ENCODE measurements around the gene LUC7L3.

The LUC7L3 gene

GRCh38 chr17:50793007-50793406 is 73.6 kb downstream of the LUC7L3 start:
- Histone ChIP-seq H3K9me3 (ENCODE audit: control insufficient read depth, insufficient read depth, low read depth, low read length) (no peaks in the 10 kb centered on the region), H3K36me3 (ENCODE audit: control insufficient read depth in 2 of 2, insufficient read depth in 1 of 2, low read length in 2 of 2) (no peaks in the 10 kb centered on the region), H3K4me3 (ENCODE audit: low read depth, low read length) (no peak overlapping the region), H3K4me1 (ENCODE audit: control insufficient read depth, insufficient read depth, low read length) (no peaks in the 10 kb centered on the region), H3K27ac (ENCODE audit: extremely low read depth, low read depth, low read length) (no peak overlapping the region)
- CTCF ChIA-PET, result interaction anchor here (1.1 to 2.2 kb wide), 3 partner anchors 10 to 59 kb away, joined by 3 to 8 read pairs (median 4); no protein-coding TSS in a partner anchor
- TF ChIP-seq GLI2 (tag by site-specific recombination; IDR thresholded peaks at IDR 0.05; ENCODE audit: borderline replicate concordance, low read depth), result no peak
- no peak for TF ChIP-seq PRDM4 (tag by site-specific recombination; IDR thresholded peaks at IDR 0.05)
- POLR2A ChIA-PET, result no interaction called here

- POLR2A ChIA-PET, result no interaction called here
- Histone ChIP-seq H3K4me3 (ENCODE audit: low read depth, low read length) (no peak overlapping the region), H3K4me1 (ENCODE audit: control insufficient read depth, insufficient read depth, low read length) (no peaks in the 10 kb centered on the region), H3K9me3 (ENCODE audit: control insufficient read depth, insufficient read depth, low read depth, low read length) (no peaks in the 10 kb centered on the region), H3K27ac (ENCODE audit: extremely low read depth, low read depth, low read length) (no peak overlapping the region), H3K36me3 (ENCODE audit: control insufficient read depth in 2 of 2, insufficient read depth in 1 of 2, low read length in 2 of 2) (no peaks in the 10 kb centered on the region)
- CTCF ChIA-PET, result interaction anchor here (1.1 to 3.4 kb wide), 3 partner anchors 10 to 432 kb away, joined by 3 to 29 read pairs (median 5); no protein-coding TSS in a partner anchor
- TF ChIP-seq PRDM10 (tag by site-specific recombination; IDR thresholded peaks at IDR 0.05), result peak; percentile 45; the same call in 1 of the 2 replicates
- no peak for TF ChIP-seq PRDM4 (tag by site-specific recombination; IDR thresholded peaks at IDR 0.05)
- no peak for TF ChIP-seq ZNF248 (tag by site-specific recombination; IDR thresholded peaks at IDR 0.05)
- peak; percentile 91 for TF ChIP-seq ZFHX2 (tag by site-specific recombination; conservative IDR thresholded peaks at IDR 0.05)
- no peak for TF ChIP-seq SCRT1 (tag by site-specific recombination; IDR thresholded peaks at IDR 0.05; ENCODE audit: borderline replicate concordance)
- no peak for TF ChIP-seq ZNF677 (tag by site-specific recombination; IDR thresholded peaks at IDR 0.05)
- TF ChIP-seq ZNF561 (tag by site-specific recombination; IDR thresholded peaks at IDR 0.05; ENCODE audit: borderline replicate concordance), result no peak
- peak; percentile 85 for TF ChIP-seq EGR2 (tag by site-specific recombination; IDR thresholded peaks at IDR 0.05; ENCODE audit: low read depth)
- peak; percentile 51; the same call in 1 of the 2 replicates for TF ChIP-seq KLF1 (tag by site-specific recombination; IDR thresholded peaks at IDR 0.05)
Measured at GRCh38 chr17:50794361-50794760, 75.0 kb downstream of the LUC7L3 start.

- 0 out of 2 replicates have a peak, but pooled peaks have one; percentile 27 for TF ChIP-seq ZBTB17 (tag by site-specific recombination; IDR thresholded peaks at IDR 0.05)
- TF ChIP-seq ZNF530 (tag by site-specific recombination; IDR thresholded peaks at IDR 0.05; ENCODE audit: low read depth), result no peak
- CTCF ChIA-PET, result interaction anchor here (0.6 to 3.4 kb wide), 4 partner anchors 13 to 665 kb away, joined by 3 to 29 read pairs (median 11); no protein-coding TSS in a partner anchor
- Histone ChIP-seq H3K4me1 (ENCODE audit: control insufficient read depth, insufficient read depth, low read length) (no peaks in the 10 kb centered on the region), H3K27ac (ENCODE audit: extremely low read depth, low read depth, low read length) (no peak overlapping the region), H3K9me3 (ENCODE audit: control insufficient read depth, insufficient read depth, low read depth, low read length) (no peaks in the 10 kb centered on the region), H3K36me3 (ENCODE audit: control insufficient read depth in 2 of 2, insufficient read depth in 1 of 2, low read length in 2 of 2) (no peaks in the 10 kb centered on the region), H3K4me3 (ENCODE audit: low read depth, low read length) (no peak overlapping the region)
- POLR2A ChIA-PET, result interaction anchor here (0.6 to 0.8 kb wide), 2 partner anchors 12 to 267 kb away, joined by 3 to 4 read pairs; no protein-coding TSS in a partner anchor
Measured at GRCh38 chr17:50797135-50797810, 77.9 kb downstream of the LUC7L3 start.
